ENCODE results near the gene PASK.
A peak's percentile ranks its signal among the peaks of the same experiment; 100 is the strongest.
"Not testable (repeated sequence)": the region's sequence is repeated elsewhere in the genome, so short reads cannot be mapped to it uniquely, and the experiment has no call there.

Gene PASK

GRCh38 chr2:241148891-241149674, at the start of gene PASK:
Gene PASK (minus strand): TSS chr2:241149472. CDS start chr2:241143032, 6,440 bp downstream.
- Histone ChIP-seq H3K27ac (ENCODE audit: low read length) (no peak within 1 kb of the TSS), H3K9me3 (ENCODE audit: insufficient read depth, low read depth, low read length) (no peaks in the 10 kb centered on the region), H3K27me3 (ENCODE audit: insufficient read depth, low read length) (peaks cover 10% of the 10 kb centered on the region; the same call in 1 of the 2 replicates), H3K36me3 (ENCODE audit: insufficient read depth, low read depth, low read length) (no peaks in the 10 kb centered on the region; the same call in 1 of the 2 replicates), H3K9ac (ENCODE audit: low read depth, low read length) (peak within 1 kb of the TSS; percentile 73; the same call in 1 of the 2 replicates), H3K4me3 (ENCODE audit: low read length) (peak within 1 kb of the TSS; percentile 92), H3K4me1 (ENCODE audit: insufficient read depth, low read length) (peaks cover 11% of the 10 kb centered on the region)

GRCh38 chr2:241198381-241199279, 49.4 kb upstream of the PASK start:
- H3K27ac ChIP-seq (ENCODE audit: low read length) = no peak overlapping the region
- no peak overlapping the region for H3K4me3 ChIP-seq (ENCODE audit: low read length)
- H3K27me3 ChIP-seq (ENCODE audit: insufficient read depth, low read length) = no peaks in the 10 kb centered on the region; the same call in 1 of the 2 replicates
- no peaks in the 10 kb centered on the region for H3K36me3 ChIP-seq (ENCODE audit: insufficient read depth, low read depth, low read length)
- no peak overlapping the region for H3K9ac ChIP-seq (ENCODE audit: low read depth, low read length)
- H3K4me1 ChIP-seq (ENCODE audit: insufficient read depth, low read length) = no peaks in the 10 kb centered on the region
- no peaks in the 10 kb centered on the region for H3K9me3 ChIP-seq (ENCODE audit: insufficient read depth, low read depth, low read length)

GRCh38 chr2:241197947-241198346, 48.7 kb upstream of the PASK start:
- Histone ChIP-seq H3K9me3 (ENCODE audit: insufficient read depth, low read depth, low read length) (no peaks in the 10 kb centered on the region), H3K36me3 (ENCODE audit: insufficient read depth, low read depth, low read length) (no peaks in the 10 kb centered on the region), H3K9ac (ENCODE audit: low read depth, low read length) (no peak overlapping the region), H3K27ac (ENCODE audit: low read length) (no peak overlapping the region), H3K4me1 (ENCODE audit: insufficient read depth, low read length) (no peaks in the 10 kb centered on the region), H3K4me3 (ENCODE audit: low read length) (no peak overlapping the region), H3K27me3 (ENCODE audit: insufficient read depth, low read length) (no peaks in the 10 kb centered on the region; the same call in 1 of the 2 replicates)

- H3K27me3 ChIP-seq (ENCODE audit: insufficient read depth, low read length); H3K4me3 ChIP-seq (ENCODE audit: low read length); H3K9me3 ChIP-seq (ENCODE audit: insufficient read depth, low read depth, low read length); H3K27ac ChIP-seq (ENCODE audit: low read length); H3K4me1 ChIP-seq (ENCODE audit: insufficient read depth, low read length); H3K9ac ChIP-seq (ENCODE audit: low read depth, low read length); H3K36me3 ChIP-seq (ENCODE audit: insufficient read depth, low read depth, low read length): not testable (repeated sequence)
These were observed 48.0 kb upstream of the PASK start for GRCh38 chr2:241197246-241197645.

GRCh38 chr2:241195506-241196130, 46.3 kb upstream of the PASK start:
- Histone ChIP-seq H3K9ac (ENCODE audit: low read depth, low read length) (no peak overlapping the region), H3K4me1 (ENCODE audit: insufficient read depth, low read length) (no peaks in the 10 kb centered on the region), H3K27ac (ENCODE audit: low read length) (no peak overlapping the region), H3K36me3 (ENCODE audit: insufficient read depth, low read depth, low read length) (no peaks in the 10 kb centered on the region), H3K4me3 (ENCODE audit: low read length) (no peak overlapping the region), H3K27me3 (ENCODE audit: insufficient read depth, low read length) (no peaks in the 10 kb centered on the region; the same call in 1 of the 2 replicates), H3K9me3 (ENCODE audit: insufficient read depth, low read depth, low read length) (no peaks in the 10 kb centered on the region)

- H3K9ac ChIP-seq (ENCODE audit: low read depth, low read length) = no peak overlapping the region
- H3K36me3 ChIP-seq (ENCODE audit: insufficient read depth, low read depth, low read length) = no peaks in the 10 kb centered on the region
- H3K27me3 ChIP-seq (ENCODE audit: insufficient read depth, low read length) = no peaks in the 10 kb centered on the region
- H3K4me1 ChIP-seq (ENCODE audit: insufficient read depth, low read length) = no peaks in the 10 kb centered on the region
- no peak overlapping the region for H3K4me3 ChIP-seq (ENCODE audit: low read length)
- H3K27ac ChIP-seq (ENCODE audit: low read length) = no peak overlapping the region
- H3K9me3 ChIP-seq (ENCODE audit: insufficient read depth, low read depth, low read length) = no peaks in the 10 kb centered on the region
These were observed 45.5 kb upstream of the PASK start for GRCh38 chr2:241194811-241195210.

- no peaks in the 10 kb centered on the region for H3K27me3 ChIP-seq (ENCODE audit: insufficient read depth, low read length)
- H3K36me3 ChIP-seq (ENCODE audit: insufficient read depth, low read depth, low read length) = no peaks in the 10 kb centered on the region
- no peak overlapping the region for H3K27ac ChIP-seq (ENCODE audit: low read length)
- H3K9ac ChIP-seq (ENCODE audit: low read depth, low read length) = no peak overlapping the region
- H3K9me3 ChIP-seq (ENCODE audit: insufficient read depth, low read depth, low read length) = no peaks in the 10 kb centered on the region
- no peak overlapping the region for H3K4me3 ChIP-seq (ENCODE audit: low read length)
- H3K4me1 ChIP-seq (ENCODE audit: insufficient read depth, low read length) = peaks cover under 1% of the 10 kb centered on the region; the same call in 1 of the 2 replicates
These were observed 44.0 kb upstream of the PASK start for GRCh38 chr2:241193271-241193670.

GRCh38 chr2:241191081-241191480, 41.8 kb upstream of the PASK start:
- no peak overlapping the region for H3K9ac ChIP-seq (ENCODE audit: low read depth, low read length)
- H3K9me3 ChIP-seq (ENCODE audit: insufficient read depth, low read depth, low read length) = no peaks in the 10 kb centered on the region
- H3K27me3 ChIP-seq (ENCODE audit: insufficient read depth, low read length) = no peaks in the 10 kb centered on the region
- no peak overlapping the region for H3K4me3 ChIP-seq (ENCODE audit: low read length)
- H3K4me1 ChIP-seq (ENCODE audit: insufficient read depth, low read length) = peaks cover 4% of the 10 kb centered on the region; the same call in 1 of the 2 replicates
- H3K36me3 ChIP-seq (ENCODE audit: insufficient read depth, low read depth, low read length) = no peaks in the 10 kb centered on the region
- H3K27ac ChIP-seq (ENCODE audit: low read length) = no peak overlapping the region

- no peak overlapping the region for H3K4me3 ChIP-seq (ENCODE audit: low read length)
- no peak overlapping the region for H3K27ac ChIP-seq (ENCODE audit: low read length)
- no peaks in the 10 kb centered on the region for H3K9me3 ChIP-seq (ENCODE audit: insufficient read depth, low read depth, low read length)
- no peaks in the 10 kb centered on the region for H3K27me3 ChIP-seq (ENCODE audit: insufficient read depth, low read length)
- no peak overlapping the region for H3K9ac ChIP-seq (ENCODE audit: low read depth, low read length)
- H3K36me3 ChIP-seq (ENCODE audit: insufficient read depth, low read depth, low read length) = no peaks in the 10 kb centered on the region
- peaks cover 4% of the 10 kb centered on the region; the same call in 1 of the 2 replicates for H3K4me1 ChIP-seq (ENCODE audit: insufficient read depth, low read length)
These were observed 41.2 kb upstream of the PASK start for GRCh38 chr2:241190291-241190981.

- Histone ChIP-seq H3K27me3 (ENCODE audit: insufficient read depth, low read length) (no peaks in the 10 kb centered on the region), H3K4me1 (ENCODE audit: insufficient read depth, low read length) (peaks cover 4% of the 10 kb centered on the region; the same call in 1 of the 2 replicates), H3K4me3 (ENCODE audit: low read length) (no peak overlapping the region), H3K36me3 (ENCODE audit: insufficient read depth, low read depth, low read length) (no peaks in the 10 kb centered on the region), H3K9ac (ENCODE audit: low read depth, low read length) (no peak overlapping the region), H3K9me3 (ENCODE audit: insufficient read depth, low read depth, low read length) (no peaks in the 10 kb centered on the region), H3K27ac (ENCODE audit: low read length) (no peak overlapping the region)
These were observed 40.6 kb upstream of the PASK start for GRCh38 chr2:241189856-241190201.

Measured in iPS-20b (cell line).